ENCODE data around the gene RBM47.
A peak's percentile ranks its signal among the peaks of the same experiment; 100 is the strongest.

Gene RBM47

GRCh38 chr4:40486534-40486933 is 143.1 kb downstream of the RBM47 start:
- peak; percentile 66 for DNase-seq (ENCODE audit: low spot score)

- peak; percentile 92 for DNase-seq (ENCODE audit: low spot score)
These were observed 145.1 kb downstream of the RBM47 start for GRCh38 chr4:40484346-40485090.

DNA sequence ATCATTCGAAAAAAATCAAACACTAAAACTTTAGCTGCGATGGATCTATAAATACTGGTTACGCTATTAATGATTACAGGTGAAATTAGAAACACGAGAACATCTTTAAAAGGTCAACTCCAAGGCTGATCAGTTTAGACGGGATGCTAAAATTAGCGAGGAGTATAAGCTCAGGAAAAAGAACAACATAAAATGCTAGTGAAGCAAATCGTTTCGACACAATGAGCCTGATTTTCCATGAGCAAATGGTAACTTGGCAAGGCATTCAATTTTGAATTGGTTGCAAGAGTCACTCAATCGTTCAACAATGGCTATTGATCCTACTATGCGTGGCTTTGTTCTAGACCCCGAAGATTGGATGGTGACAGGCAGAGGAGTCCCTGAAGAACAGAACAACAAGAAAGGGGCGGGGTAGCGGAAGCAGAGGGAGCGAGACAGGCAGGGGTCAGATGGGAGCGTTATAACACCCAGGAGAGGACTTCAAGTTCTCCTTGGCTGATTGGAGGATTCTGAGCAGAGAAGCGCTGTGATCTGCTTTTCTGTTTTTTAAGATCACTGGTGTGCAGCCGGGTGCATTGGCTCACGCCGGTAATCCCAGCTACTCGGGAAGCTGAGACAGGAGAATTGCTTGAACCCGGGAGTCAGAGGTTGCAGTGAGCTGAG is 146.5 kb downstream of the RBM47 start:
- DNase-seq (ENCODE audit: low spot score), result peak; percentile 75

- no peak for DNase-seq (ENCODE audit: low spot score)
These were observed 147.7 kb downstream of the RBM47 start for GRCh38 chr4:40481977-40482376.

- DNase-seq (ENCODE audit: low spot score), result no peak
These were observed 149.4 kb downstream of the RBM47 start for GRCh38 chr4:40480291-40480690.

DNA sequence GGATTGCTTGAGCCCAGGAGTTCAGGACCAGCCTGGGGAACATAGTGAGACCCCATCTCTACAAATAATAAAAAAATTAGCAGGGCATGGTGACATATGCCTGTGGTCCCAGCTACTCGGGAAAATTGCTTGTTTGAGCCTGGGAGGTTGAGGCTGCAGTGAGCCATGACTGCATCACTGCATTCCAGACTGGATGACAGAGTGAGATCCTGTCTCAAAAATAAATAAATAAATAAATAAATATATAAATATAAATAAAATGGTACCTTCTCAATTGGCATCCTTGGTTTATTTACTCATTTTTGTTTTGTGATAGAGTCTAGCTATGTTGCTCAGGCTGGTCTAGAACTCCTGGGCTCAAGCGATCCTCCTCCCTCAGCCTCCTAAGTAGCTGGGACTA is 150.3 kb downstream of the RBM47 start:
- DNase-seq (ENCODE audit: low spot score), result peak; percentile 60

GRCh38 chr4:40475609-40476008 is 154.1 kb downstream of the RBM47 start:
- peak; percentile 70 for DNase-seq (ENCODE audit: low spot score)

- peak; percentile 86 for DNase-seq (ENCODE audit: low spot score)
These were observed 155.9 kb downstream of the RBM47 start for GRCh38 chr4:40473578-40474388.

DNA sequence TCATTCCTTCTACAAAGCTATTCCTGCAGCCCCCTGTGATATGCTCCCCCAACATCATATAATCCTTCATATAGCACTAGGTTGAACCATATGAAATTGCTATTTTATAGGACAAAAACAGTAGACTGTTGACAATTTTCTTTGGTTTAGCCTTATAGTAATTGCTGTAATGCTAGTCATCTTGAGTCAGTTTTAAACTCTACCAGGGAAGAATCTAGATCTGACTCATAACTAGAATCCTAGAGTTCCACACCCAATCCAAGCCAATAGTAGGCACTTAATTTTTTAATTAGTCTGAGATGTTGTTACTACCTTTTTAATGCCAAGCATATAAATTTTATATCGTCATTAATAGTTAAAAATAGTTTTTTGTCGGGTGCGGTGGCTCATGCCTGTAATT is 157.7 kb downstream of the RBM47 start:
- peak; percentile 56 for DNase-seq (ENCODE audit: low spot score)

DNA sequence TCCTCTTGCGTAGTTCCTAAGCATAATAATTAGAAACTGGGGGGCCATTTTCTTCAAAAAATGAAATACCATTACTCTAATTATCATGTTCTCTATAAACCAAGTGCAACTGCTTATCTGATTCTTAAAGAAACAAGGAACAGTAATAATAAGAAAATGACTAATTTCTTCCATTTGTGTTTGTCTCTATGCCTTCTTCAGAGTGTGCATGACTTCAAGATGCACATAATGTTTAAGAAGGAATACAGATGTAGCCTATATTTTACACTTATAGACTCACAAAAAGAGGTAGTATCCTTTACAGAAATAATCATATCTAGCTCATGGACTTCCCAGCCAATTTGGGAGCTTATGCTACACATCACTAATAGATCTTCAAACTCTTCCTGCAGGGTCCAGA is 162.9 kb downstream of the RBM47 start:
- no peak for DNase-seq (ENCODE audit: low spot score)

DNA sequence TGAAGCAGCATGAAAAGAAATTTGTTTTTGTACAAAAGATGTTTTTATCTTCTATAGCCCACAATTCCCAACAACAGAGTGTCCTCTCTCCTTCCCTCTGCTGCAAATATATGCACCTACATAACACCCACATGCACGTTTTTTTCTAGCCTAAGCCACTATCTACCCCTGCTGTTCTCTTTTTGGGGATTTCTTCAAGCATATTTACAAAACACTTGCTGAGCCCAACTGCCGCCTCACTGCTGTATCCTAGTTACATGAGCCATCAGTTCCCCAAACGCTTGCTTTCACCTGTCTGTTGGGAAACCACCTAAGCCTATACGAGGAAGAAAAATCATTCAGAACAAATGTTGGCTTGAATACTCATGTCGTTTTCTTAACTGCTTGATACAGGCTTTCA is 167.3 kb downstream of the RBM47 start:
- DNase-seq (ENCODE audit: low spot score), result peak; percentile 65

DNA sequence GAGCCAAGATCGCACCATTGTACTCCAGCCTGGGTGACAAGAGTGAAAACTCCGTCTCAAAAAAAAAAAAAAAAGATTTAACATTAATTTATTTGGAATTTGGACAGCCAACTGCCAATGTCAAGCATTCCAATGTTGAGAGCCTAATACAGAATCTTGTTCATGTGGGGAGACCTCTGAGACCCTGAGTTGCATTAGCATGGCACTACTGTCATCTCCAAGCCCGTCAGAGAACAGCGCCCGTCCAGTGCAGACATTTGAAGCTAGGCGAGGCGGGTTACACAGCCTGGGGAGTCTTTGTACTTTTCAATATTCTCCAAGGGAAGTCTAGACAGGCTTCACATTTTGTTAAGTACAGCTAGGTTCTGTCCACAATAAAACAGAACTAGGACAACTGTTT is 167.8 kb downstream of the RBM47 start:
- DNase-seq (ENCODE audit: low spot score), result no peak

DNA sequence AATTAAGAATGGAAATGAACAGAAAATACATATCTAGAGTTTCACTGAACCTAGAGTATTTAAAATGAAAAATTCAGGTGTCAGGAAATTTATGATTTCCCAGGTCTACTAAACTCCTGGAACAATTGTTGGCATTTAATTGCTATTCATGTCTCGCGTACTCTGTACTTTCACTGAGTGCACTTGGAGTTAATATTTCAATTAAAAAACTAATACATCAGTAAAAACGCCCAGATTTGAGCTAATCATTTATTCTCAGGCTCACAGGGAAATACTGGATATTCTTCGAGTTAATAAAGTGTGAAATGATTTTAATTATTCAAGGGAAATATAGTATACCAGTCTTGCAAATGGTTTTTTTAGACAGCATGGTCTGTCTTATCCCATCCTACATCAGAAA is 168.6 kb downstream of the RBM47 start:
- DNase-seq (ENCODE audit: low spot score), result no peak

GRCh38 chr4:40458683-40459082 is 171.0 kb downstream of the RBM47 start:
- DNase-seq (ENCODE audit: low spot score), result no peak

DNA sequence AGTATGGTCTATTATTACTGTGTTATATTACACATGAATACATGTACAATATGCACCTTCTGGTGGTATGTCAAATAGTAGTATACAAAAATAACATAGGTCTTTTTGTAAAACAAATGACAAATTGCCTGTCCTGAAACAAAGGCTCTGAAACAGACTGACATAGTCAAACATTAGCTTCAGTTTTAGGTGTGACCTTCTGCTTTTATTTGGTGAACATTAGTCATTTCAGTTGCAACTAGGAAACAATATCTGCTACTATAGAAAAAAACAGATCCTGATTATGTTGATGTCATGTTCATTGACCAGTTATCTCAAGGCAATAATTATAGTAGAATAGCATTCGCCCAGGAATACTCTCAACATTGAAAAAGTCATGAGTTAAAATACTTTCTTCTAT is 171.6 kb downstream of the RBM47 start:
- peak; percentile 63 for DNase-seq (ENCODE audit: low spot score)

DNA sequence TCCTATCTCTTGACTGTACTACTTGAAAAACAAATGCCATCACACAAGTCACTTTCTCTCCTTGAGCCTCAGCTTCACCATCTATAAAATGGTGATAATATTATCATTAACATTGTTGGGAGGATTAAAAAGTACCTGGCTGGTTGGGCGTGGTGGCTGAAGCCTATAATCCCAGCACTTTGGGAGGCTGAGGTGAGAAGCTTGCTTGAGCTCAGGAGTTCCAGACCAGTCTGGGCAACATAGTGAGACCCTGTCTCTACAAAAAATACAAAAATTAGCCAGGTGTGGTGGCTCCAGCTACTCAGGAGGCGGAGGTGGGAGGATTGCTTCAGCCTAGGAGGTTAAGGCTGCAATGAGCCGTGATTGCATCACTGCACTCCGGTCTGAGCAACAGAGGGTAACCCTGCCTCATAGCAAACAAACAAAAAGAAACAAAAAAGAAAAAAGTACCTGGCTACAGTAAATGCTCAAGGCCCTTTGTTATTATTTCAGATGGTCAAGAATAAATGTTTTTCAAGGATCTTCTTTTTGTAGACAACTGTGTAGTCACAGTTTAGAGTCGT is 174.2 kb downstream of the RBM47 start:
- peak; percentile 62 for DNase-seq (ENCODE audit: low spot score)

DNA sequence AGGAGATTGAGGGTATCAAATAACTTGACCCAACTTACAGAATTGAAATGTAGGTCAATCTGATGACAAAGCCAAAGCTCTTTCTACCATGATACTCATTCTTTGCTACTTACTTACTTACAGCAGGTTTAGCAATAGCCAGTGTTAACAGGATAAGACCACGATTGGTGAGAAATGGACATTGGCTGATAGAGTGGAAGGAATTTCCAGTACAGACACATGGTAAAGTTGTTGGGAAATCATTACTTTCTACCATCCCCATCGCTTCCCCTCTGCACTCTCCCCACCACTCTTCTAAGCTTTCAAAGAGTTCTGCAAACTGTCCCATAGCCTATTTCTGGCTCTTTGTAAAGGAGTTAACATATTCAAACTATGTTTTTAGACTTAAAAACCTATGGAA is 174.8 kb downstream of the RBM47 start:
- no peak for DNase-seq (ENCODE audit: low spot score)

GRCh38 chr4:40453912-40454311 is 175.8 kb downstream of the RBM47 start:
- no peak for DNase-seq (ENCODE audit: low spot score)

GRCh38 chr4:40448875-40449274 is 180.8 kb downstream of the RBM47 start:
- DNase-seq (ENCODE audit: low spot score), result no peak

GRCh38 chr4:40446839-40447238 is 182.8 kb downstream of the RBM47 start:
- peak; percentile 75 for DNase-seq (ENCODE audit: low spot score)

DNA sequence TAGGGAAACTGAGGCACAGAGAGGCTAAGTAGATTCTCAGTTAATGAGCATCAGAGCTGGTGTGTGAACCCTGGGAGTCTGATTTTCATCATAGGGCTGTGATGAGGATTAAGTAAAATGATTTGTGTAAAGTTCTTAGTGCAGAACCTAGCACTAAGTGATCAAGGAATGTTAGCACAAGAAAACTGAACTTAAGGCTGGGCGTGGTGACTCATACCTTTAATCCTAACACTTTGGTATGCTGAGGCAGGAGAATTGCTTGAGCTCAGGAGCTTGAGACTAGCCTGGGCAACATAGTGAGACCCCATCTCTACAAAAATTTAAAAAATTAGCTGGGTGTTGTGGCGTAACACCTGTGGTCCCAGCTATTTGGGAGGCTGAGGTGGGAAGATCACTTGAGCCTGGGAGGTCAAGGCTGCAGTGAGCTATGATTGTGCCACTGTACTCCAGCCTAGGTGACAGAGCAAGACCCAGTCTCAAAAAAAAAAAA is 183.4 kb downstream of the RBM47 start:
- peak; percentile 48 for DNase-seq (ENCODE audit: low spot score)

DNA sequence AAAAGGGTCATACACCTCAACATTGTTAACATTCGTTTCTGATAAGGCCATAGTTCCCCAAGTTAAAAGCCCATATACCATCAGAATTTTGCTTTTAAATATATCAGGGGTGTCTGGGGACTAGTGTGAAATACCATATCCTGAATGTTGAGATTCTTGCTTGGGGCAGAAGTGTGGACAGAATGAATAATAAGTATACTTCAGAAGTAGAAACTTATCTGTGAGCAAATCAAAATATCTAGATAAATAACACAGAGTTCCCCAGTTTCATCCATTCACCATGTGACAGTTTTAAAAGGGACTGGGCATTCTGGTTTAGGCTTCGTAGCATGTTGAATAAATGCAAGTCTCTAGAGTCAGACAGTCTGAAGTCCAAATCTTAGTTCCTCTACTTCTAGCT is 184.0 kb downstream of the RBM47 start:
- no peak for DNase-seq (ENCODE audit: low spot score)

All from kidney tubule cell (primary cell).